GM12874 (cell line): Measurements from ENCODE around the gene CARD19.

ENCODE experiments used
- TF ChIP-seq, protein P1 (sequence below): IDR thresholded peaks from 2 replicates; pipeline ENCODE4 v1.5.1; 2011; ENCODE audit warnings: low read depth, mild to moderate bottlenecking, control low read depth, low read length, moderate library complexity; ENCODE audit not compliant: insufficient read depth

Gene CARD19

GRCh38 chr9:93117924-93118862 is 22.2 kb downstream of the CARD19 start:
- TF ChIP-seq, protein P1, sequence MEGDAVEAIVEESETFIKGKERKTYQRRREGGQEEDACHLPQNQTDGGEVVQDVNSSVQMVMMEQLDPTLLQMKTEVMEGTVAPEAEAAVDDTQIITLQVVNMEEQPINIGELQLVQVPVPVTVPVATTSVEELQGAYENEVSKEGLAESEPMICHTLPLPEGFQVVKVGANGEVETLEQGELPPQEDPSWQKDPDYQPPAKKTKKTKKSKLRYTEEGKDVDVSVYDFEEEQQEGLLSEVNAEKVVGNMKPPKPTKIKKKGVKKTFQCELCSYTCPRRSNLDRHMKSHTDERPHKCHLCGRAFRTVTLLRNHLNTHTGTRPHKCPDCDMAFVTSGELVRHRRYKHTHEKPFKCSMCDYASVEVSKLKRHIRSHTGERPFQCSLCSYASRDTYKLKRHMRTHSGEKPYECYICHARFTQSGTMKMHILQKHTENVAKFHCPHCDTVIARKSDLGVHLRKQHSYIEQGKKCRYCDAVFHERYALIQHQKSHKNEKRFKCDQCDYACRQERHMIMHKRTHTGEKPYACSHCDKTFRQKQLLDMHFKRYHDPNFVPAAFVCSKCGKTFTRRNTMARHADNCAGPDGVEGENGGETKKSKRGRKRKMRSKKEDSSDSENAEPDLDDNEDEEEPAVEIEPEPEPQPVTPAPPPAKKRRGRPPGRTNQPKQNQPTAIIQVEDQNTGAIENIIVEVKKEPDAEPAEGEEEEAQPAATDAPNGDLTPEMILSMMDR: no peak

GRCh38 chr9:93118863-93119702 is 23.1 kb downstream of the CARD19 start:
- TF ChIP-seq, protein P1: no peak

GRCh38 chr9:93119703-93119952 is 23.6 kb downstream of the CARD19 start:
- TF ChIP-seq, protein P1: no peak

DNA sequence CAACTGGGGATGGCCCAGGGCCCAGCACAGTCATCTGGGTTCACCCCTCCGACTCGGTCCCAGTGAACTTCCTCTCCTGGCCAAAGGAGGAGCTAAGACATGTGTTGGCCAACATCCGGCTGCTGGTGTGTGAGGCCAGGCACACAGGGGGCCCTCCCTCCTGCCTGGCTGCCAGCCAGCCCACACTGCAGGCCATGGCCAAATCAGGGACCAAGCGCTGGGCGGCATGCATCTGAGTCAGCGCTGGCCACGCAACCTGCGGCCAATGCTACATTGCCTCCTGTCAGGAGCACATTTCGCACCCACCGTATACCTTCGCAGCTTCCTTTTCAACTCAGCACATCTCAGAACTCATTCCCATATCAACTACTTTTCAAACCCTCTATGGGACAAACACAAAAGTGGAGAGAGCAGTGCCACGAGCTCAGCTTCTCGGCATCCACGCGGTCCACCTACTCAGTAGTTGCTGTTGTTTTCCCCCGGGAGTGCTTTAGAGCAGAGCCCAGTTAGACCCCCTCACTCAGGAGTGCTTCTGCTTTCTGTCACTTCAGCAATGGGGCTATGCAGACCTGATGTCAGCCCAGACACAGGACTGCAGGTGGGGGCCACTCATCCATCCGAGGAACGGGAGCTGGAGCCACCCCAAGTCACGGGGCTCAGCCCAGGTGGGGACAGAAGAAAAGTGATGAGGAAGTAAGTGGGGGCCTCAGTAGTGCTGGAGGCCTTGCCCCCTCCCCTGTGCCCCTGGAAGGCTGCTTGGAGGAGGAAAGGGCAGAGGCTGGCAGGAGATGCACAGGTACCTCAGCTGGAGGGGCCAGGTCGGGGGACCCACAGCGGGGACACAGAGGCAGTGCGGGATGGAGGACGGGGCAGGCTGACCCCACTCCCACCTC is 24.2 kb downstream of the CARD19 start:
- TF ChIP-seq, protein P1: peak; percentile 55

DNA sequence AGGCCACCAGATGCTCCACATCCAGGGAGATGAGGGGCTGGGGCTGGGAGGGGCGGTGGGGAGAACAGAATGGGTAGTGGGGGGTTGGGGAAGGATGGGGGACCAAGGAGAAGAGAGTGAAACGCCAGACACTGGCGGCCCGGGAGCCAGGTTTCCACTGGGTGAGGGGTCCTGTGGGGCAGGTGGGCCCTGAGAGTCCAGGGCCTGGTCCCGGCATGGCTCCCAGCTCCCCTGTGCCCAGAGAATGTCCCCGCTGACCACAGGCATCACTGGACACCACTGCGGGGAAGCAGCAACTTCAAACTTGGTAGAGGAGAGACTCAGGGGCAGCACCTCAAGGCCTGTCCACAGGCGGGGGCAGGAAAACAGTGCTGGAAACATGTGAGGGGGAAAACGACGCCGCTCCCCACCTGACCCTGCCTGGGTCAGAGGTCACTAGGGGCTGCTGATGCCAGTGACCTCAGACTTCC is 24.9 kb downstream of the CARD19 start:
- TF ChIP-seq, protein P1: no peak

GRCh38 chr9:93121316-93122241 is 25.6 kb downstream of the CARD19 start:
- TF ChIP-seq, protein P1: no peak
